GM10847 (cell line): Measurements from ENCODE around the gene SMARCC1.

Source experiments
- POLR2A ChIP-seq: IDR thresholded peaks from 2 replicates; pipeline ENCODE4 v1.6.1; 2011; ENCODE audit not compliant: insufficient read length; ENCODE audit errors: extremely low read depth

The SMARCC1 gene

DNA sequence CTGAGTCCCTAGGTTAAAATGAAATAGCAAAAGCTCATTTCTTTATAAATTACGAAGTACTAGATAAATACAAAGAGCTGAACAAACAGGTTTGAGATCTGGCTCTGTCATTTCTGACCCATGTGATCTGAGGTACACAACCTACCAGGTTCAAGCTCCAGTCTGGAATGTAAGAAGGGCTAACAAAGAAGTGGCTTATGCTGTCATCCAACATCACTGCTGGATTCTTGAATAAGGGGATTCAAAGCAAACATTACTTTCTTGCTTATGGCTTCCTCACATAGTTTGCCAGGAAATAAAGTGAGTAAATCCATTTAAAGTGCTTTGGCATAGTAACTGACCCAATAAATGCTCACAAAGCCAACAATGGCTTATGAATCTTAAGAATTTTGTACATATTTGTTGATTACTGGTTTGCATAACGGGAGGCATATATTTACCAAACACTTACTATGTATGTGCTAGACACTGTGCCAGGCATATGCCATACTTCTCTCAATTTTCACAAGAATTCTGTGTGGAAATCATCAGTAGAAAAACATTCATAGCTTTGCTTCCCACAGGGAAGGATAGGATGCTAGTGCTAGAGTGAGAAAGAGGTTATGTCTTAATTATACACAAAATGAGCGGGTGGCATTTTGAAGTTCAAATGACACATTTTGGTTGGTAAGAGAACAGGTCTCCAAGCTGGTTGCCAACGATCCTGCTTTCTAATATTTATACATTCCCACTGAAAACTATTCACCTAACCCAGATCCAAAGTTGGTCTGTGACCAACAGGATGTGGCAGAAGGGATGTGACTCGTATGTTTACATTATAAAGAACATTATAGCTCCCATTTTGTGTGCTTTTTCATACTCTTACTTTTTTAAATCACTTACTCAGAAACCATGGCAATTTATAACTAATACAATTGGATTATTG, 164.3 kb downstream of the SMARCC1 start:
- TF ChIP-seq POLR2A, result no peak

DNA sequence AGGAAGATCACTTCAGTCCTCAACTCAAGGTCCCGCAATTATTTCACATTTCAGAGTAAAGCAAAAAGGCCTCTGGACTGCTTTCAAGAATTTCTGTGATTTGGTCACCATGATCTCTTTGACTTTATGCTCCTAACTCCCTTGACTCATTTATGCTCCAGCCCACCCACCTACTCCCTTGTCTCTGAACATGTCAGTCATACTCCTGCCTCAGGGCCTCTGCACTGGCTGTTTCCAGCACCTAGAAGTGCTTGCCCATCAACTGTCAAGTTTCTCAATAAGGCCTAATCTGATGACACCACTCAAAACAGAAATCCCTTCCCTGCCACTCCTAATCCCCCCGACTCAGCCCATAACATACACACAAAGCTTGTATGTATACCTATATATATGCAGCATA, 166.9 kb downstream of the SMARCC1 start:
- TF ChIP-seq POLR2A, result no peak

DNA sequence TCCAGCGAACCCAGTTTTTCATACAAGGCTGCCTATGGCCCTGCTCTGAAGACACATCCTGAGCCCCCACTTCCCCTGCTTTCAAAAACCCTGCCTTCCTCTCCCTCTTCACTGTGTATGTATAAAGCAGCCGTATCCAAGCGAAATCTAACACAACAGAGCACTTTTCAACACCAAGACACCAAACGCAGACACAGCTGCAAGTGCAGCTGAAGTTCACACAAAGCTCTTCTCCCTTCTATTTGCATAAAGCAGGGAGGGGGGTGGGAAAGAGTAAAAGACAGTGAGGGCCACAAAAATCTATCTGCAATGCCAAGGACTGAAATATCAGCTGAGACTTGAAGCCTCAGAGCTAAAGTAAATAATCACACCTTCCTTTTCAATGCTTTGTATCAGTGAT, 168.0 kb downstream of the SMARCC1 start:
- TF ChIP-seq POLR2A, result no peak

DNA sequence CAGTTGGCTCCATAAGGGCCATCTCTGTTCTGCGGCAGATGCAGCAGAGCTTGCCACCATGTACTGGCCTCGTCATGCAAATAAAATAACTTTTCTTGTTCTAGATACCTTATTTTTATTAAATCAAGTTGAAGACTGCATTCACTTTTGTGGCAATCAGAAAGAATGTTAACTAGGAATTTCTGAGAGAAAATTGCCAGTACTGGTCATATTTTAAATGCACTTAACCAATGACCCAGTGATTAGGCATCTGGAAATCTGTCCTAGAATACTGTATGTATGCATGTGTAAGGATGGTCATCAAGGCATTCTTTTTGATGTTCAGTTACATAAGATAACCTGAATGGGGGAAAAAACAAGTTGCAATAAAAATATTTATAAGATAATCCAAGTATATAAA, 168.8 kb downstream of the SMARCC1 start:
- TF ChIP-seq POLR2A, result no peak

DNA sequence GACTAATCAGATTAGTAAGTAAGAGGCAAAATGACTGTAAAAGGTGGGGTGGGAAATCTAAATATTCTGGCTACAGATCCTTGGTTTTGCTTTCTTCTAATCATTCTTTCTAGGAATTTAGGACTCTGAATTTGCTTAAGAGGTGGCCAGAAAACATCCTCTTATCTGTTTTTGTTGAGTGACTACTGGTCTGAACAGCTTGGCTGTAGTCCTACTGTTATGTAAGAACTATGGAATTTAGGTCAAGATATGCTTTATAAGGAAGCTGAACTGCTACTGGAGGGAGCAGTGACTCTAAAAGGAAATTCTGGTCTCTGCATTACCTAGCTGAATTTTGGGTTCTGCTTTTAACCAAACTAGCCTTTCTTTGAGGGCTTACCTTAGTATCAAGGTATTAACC, 169.5 kb downstream of the SMARCC1 start:
- no peak for TF ChIP-seq POLR2A

DNA sequence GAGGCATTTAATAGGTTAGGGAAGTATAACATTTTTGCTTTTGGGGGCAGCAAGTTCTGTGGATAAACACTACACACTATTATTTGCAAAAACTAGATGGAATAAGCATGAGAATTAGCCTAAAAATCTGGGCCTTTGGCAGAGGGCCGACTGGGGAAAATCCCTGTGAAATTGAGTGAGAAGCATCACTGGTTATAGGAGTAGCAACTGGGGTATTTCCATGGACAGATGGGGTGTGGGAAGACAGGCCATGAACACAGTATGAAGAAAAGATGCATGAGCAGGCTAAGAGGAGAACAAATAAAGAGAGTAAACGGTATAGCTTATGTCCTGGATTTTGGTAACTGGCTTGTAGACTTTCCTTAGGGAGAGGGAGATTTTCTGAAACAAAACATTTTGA, 170.1 kb downstream of the SMARCC1 start:
- no peak for TF ChIP-seq POLR2A

DNA sequence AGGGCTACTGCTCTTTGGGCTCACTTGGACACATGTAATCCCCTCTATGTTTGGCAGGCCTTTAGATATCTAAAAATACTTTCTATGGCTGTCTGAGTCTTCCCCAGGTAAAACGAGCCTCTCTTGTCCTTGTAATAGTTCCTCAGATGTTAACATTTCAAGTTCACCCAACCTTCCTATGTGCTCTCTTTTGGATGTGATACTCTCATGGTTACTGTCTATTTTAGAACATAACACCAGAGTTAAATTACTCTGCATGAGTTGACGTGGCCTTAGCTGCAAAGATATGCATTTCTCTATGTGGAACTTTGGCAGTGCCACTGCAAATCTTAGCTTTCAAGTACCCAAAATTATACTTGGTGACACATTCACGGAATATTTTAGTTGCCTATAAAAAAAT, 171.1 kb downstream of the SMARCC1 start:
- TF ChIP-seq POLR2A, result no peak

DNA sequence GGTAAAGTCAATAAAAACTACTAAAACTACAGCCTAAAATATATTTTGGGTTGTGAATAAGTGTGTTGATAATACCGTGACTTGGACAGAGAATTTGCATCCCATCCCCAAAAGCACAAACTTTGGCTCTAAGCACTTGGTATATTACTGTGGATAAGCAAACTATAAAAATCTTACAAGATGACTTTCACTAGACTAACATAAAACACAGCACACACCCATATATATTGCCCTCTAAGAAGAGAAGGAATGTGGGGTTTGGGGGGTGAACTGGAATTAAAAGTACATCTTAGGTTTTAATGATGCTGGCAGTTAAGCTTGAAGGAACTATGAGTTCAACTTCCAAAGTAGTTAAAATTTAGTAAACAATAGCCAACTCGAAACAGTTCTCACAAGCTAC, 174.4 kb downstream of the SMARCC1 start:
- TF ChIP-seq POLR2A, result no peak

DNA sequence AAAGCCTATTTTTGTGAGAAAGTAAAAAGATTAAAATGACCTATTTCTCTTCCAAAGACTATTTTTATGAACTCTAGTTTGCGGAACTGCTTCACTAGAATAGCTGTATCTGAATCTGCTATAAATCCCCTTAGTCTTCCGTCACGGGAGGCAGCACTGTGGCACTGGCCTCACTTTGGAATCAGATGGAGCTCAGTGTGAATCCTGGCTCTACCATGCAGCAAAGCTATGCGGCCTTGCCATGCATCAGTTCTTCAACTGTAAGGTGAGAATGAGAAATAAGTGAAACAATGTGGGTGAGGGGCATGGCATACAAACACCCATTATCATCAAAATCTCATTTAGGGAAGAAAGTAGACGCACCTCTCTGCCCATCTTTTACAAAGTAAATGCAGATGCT, 175.5 kb downstream of the SMARCC1 start:
- TF ChIP-seq POLR2A, result no peak

DNA sequence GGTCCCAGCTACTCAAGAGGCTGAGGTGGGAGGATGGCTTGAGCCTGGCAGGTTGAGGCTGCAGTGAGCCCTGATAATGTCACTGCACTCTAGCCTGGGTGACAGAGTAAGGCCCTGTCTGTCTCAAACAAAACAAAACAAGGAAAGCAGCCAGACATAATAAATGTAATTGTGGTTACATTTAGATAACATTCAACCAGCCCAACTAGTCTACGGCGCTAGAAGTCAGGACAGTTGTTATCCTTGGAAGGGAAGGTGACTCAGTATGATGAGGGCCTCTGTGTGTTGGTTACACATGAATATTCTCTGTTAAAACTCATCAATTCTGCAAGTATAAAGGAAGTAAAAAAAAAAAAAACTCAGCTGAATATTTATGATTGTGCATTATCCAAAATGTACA, 176.0 kb downstream of the SMARCC1 start:
- TF ChIP-seq POLR2A, result no peak

DNA sequence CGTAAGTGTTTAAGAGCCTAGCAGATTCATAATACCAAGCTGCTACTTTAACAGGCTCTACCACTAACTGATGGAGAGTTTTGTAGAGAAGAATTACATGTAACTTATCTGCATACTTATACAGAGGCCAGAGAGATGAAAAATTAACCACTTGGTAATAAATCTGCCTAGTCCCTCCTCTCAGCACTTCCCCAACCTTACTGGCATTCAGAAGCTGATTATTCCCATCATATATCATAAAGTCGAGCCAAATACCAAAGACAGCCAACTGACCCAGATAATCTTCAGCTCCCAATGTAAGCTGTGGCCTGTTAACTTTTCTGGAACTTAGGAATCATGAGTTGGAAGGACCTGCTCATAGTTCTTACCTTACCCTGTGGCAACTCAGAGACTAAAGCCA, 177.5 kb downstream of the SMARCC1 start:
- TF ChIP-seq POLR2A, result no peak

DNA sequence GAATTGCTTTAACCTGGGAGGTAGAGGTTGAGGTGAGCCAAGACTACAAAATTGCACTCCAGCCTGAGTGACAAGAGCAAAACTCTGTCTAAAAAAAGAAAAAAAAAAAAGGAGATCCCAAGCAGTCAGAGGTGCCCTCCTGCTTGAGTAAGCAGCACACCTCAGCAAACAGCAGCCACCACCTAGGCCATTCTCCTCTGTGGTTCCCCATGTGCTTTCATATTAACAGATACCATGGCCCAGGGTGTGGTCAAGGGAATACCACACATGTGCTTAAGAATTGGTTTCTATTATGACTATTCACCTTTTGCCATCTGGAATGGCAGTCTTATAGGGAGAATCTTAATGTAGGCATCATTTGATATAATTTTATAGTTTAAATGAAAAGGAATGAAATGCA, 178.4 kb downstream of the SMARCC1 start:
- no peak for TF ChIP-seq POLR2A

DNA sequence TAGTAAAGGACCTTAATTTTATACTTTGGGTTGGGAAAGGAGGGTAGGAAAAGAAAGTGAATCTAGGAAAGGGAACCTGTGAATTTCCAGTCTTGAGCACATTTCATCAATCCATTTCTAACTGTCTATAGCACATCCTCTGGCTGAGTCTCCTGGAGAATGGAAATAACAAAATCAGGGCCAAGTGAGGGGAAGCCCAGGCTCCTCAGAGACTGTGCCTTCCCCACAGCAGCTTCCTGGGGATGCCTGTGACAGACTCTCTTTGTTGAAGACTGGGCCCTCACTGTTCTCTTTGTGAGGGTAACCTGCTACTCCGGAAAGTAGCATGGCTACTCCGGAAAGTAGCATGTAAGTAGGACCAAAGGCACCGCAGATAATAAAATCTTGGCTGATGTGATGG, 180.4 kb downstream of the SMARCC1 start:
- TF ChIP-seq POLR2A, result no peak

DNA sequence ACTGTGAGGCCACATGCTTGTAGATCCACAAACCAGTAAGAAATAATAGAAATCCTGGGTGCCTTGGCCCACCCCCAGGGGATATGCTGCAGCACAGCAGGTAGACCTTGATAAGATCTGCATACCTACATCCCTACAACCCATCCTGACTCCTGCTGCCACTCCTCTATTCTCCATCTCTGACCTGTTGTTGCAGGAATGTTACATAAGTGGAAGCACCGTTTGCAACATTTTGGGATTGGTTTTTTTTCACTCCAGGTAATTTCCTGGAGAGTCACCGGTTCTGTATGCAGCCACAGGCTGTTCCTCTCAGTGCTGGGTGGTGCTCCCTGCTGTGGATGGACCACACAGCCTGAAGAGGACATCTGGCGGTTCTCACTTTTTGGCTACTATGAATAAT, 186.9 kb downstream of the SMARCC1 start:
- no peak for TF ChIP-seq POLR2A

DNA sequence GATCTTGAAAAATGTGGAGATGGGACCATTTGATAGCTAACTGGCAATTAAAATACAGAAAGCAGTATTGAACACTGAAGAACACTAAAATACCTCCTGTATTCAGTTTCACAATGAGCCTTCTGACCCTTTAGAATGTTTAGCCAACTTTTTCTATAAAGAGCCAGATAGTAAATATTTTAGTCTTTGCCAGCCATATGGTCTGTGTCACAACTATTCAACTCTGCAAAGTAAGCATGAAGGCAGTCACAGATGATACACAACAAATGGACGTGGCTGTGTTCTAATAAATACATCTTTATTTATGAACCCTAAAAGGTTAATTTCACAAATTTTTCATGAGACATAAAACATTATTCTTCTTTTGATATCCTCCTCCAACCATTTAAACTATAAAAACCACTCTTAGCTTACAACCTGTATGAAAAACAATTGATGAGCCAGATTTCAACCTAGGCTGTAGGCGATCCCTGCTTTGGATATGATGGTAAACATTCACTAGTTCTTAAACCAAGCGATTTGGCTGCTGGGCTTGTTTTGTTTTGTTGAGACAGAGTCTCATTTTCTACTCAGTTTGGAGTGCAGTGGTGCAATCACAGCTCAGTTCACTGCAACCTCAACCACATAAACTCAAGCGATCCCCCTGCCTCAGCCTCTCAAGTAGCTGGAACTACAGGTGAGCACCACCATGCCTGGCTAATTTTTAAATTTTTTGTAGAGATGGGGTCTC, 189.5 kb downstream of the SMARCC1 start:
- no peak for TF ChIP-seq POLR2A

DNA sequence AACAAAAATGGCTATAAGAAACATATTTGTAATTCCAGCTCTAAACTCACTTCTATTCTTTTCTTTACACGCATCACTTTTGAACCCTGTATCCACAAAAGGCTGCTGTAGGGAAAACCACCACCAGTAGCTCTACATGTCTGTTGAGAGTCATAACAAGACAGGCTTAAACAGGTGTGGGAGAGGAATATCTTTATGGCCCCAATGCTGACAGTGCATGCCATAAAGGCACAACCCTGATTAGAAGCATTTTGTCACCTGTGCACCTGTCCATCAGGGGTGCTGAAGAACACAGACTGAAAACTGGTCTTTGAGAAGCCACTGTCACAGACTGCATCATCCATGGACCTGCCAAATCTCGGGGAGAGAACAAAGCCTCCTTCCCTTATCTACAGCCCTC, 191.5 kb downstream of the SMARCC1 start:
- no peak for TF ChIP-seq POLR2A
